Astrocyte (in vitro differentiated cells and primary cell): ENCODE measurements around the gene UNC5A. TPM values are rescaled to one million over a fixed set of nuclear protein-coding genes. Genes with fewer than 3 reads are reported as not detected.

Experiments used
- DNase-seq: peaks from one replicate; pipeline ENCODE4 v3.0.0-alpha.2; 2010; ENCODE audit warnings: low read depth
- FAIRE-seq: peaks from 2 replicates; lab custom pipeline; 2011; peaks lifted over from hg19 to GRCh38; lab: Jason Lieb, UNC
- H2AFZ ChIP-seq: 2 replicates; pipeline ENCODE4 v1.6.0; 2012; ENCODE audit warnings: low read depth, low read length, inconsistent platforms
- H3K27ac ChIP-seq: 2 replicates; pipeline ENCODE4 v1.5.1; 2011; ENCODE audit warnings: low read depth, low read length, inconsistent platforms
- H3K27me3 ChIP-seq: 2 replicates; pipeline ENCODE4 v1.6.0; 2011; ENCODE audit warnings: low read length, inconsistent platforms; ENCODE audit not compliant: insufficient read depth
- H3K36me3 ChIP-seq: 2 replicates; pipeline ENCODE4 v1.5.1; 2011; ENCODE audit warnings: low read length, inconsistent platforms; ENCODE audit not compliant: insufficient read depth
- H3K4me1 ChIP-seq: 2 replicates; pipeline ENCODE4 v1.5.1; 2011; ENCODE audit warnings: low read length, inconsistent platforms; ENCODE audit not compliant: insufficient read depth
- H3K4me2 ChIP-seq: 2 replicates; pipeline ENCODE4 v1.6.0; 2012; ENCODE audit warnings: low read length, inconsistent platforms
- H3K4me3 ChIP-seq: 2 replicates; pipeline ENCODE4 v1.5.1; 2011; ENCODE audit warnings: low read depth, mild to moderate bottlenecking, low read length, inconsistent platforms; ENCODE audit not compliant: insufficient read depth
- H3K79me2 ChIP-seq: 2 replicates; pipeline ENCODE4 v1.6.0; 2012; ENCODE audit warnings: mild to moderate bottlenecking, low read length, inconsistent platforms; ENCODE audit not compliant: insufficient read depth
- H3K9ac ChIP-seq: 2 replicates; pipeline ENCODE4 v1.6.0; 2012; ENCODE audit warnings: mild to moderate bottlenecking, low read length, inconsistent platforms
- H3K9me3 ChIP-seq: 2 replicates; pipeline ENCODE4 v1.5.1; 2012; ENCODE audit warnings: low read depth, mild to moderate bottlenecking, low read length, inconsistent platforms; ENCODE audit not compliant: insufficient read depth
- H4K20me1 ChIP-seq: 2 replicates; pipeline ENCODE4 v1.6.0; 2012; ENCODE audit warnings: low read length, inconsistent platforms; ENCODE audit not compliant: insufficient read depth
- H3K27ac Mint-ChIP-seq: one replicate; pipeline ENCODE4 v1.8.0; 2021; ENCODE audit warnings: mild to moderate bottlenecking, mixed read lengths; ENCODE audit not compliant: unreplicated experiment
- H3K27me3 Mint-ChIP-seq: one replicate; pipeline ENCODE4 v1.8.0; 2021; ENCODE audit warnings: low read depth, mixed read lengths; ENCODE audit not compliant: unreplicated experiment
- H3K36me3 Mint-ChIP-seq: one replicate; pipeline ENCODE4 v1.8.0; 2021; ENCODE audit warnings: low read depth, mixed read lengths; ENCODE audit not compliant: unreplicated experiment
- H3K4me1 Mint-ChIP-seq: one replicate; pipeline ENCODE4 v1.8.0; 2021; ENCODE audit warnings: low read depth, mixed read lengths; ENCODE audit not compliant: unreplicated experiment
- H3K4me3 Mint-ChIP-seq: one replicate; pipeline ENCODE4 v1.8.0; 2021; ENCODE audit warnings: mild to moderate bottlenecking, moderate library complexity, mixed read lengths; ENCODE audit not compliant: unreplicated experiment
- H3K9me3 Mint-ChIP-seq: one replicate; pipeline ENCODE4 v1.8.0; 2021; ENCODE audit warnings: mild to moderate bottlenecking, mixed read lengths; ENCODE audit not compliant: unreplicated experiment
- CTCF ChIP-seq: IDR thresholded peaks from 2 replicates; pipeline ENCODE4 v1.5.1; 2011; ENCODE audit warnings: low read depth, mild to moderate bottlenecking, inconsistent platforms, low read length, moderate library complexity; ENCODE audit not compliant: insufficient read depth
- EZH2 ChIP-seq: IDR thresholded peaks from 2 replicates; pipeline ENCODE4 v1.6.1; 2012; ENCODE audit warnings: mild to moderate bottlenecking, low read length, inconsistent platforms; ENCODE audit not compliant: insufficient read depth
- total RNA-seq: library from RNA; stranded (reverse); gene quantifications from 2 replicates; pipeline ENCODE4 v1.2.1, GENCODE V29; 2021

Gene UNC5A
- total RNA-seq, 1 donor from 2014 or later, result 0.70 TPM

DNA sequence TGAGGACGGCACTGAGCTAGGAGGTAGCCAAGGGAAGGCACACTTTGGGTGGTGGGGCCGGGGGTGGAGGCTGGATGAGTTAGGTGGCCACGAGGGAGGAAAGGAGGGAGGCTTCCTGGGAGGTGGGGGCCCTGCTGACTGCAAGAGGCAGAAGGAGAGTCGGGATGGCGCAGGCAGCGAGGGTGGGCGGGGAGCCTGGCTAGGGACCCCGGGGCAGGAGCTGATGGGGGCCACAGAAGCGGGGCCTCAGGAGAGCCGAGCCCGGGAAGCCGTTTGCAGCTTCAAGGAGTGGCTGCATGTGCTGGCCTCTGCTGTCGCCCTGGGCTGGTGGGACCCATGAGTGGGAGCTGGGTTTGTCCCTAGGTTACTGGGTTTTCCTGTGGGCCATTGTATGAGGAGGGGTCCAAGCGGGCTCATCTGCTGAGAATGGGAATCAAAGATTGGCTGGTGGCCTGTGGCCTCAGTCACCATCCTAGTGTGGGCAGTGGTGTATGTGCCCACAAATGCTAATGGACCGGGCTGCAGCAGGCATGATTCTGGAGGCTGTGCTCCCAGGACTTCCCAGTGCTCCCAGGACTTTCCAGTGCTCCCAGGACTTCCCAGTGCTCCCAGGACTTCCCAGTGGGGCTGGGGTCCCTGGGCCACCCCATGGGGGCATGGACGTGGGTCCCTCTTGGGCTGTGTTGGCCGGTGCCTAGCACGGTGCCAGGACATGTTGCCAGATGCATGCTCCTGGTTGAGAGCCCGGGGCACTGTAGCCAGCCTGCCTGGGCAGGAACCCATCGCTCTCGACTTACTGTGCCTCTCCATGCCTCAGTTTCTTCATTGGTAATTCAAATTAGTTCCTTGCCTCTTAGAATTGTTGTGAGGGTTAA, 40.2 kb downstream of the UNC5A start:
- H2AFZ ChIP-seq, result no peak overlapping the region
- H3K36me3 Mint-ChIP-seq, result no peaks in the 10 kb centered on the region
- no peaks in the 10 kb centered on the region for H3K4me1 ChIP-seq
- H3K4me3 Mint-ChIP-seq, result no peak overlapping the region
- H3K4me1 Mint-ChIP-seq, result peaks cover 4% of the 10 kb centered on the region
- no peaks in the 10 kb centered on the region for H3K9me3 ChIP-seq
- no peak overlapping the region for H3K27ac Mint-ChIP-seq
- H3K27me3 ChIP-seq, result peaks cover 9% of the 10 kb centered on the region
- no peak overlapping the region for H3K9ac ChIP-seq
- no peaks in the 10 kb centered on the region for H3K36me3 ChIP-seq
- FAIRE-seq (no peak), DNase-seq (no peak)
- H3K79me2 ChIP-seq, result no peaks in the 10 kb centered on the region
- H3K9me3 Mint-ChIP-seq, result peaks cover 4% of the 10 kb centered on the region
- no peak overlapping the region for H3K27ac ChIP-seq
- H3K4me2 ChIP-seq, result no peak overlapping the region
- TF ChIP-seq EZH2 (no peak), CTCF (no peak)
- H3K27me3 Mint-ChIP-seq, result peaks cover 50% of the 10 kb centered on the region
- no peak overlapping the region for H3K4me3 ChIP-seq
- H4K20me1 ChIP-seq, result no peaks in the 10 kb centered on the region

- Histone ChIP-seq H3K79me2 (no peaks in the 10 kb centered on the region), H3K27me3 (peaks cover 7% of the 10 kb centered on the region), H3K9me3 (no peaks in the 10 kb centered on the region), H3K4me1 (no peaks in the 10 kb centered on the region), H3K27ac (no peak overlapping the region), H3K9ac (no peak overlapping the region), H3K36me3 (no peaks in the 10 kb centered on the region), H3K4me3 (no peak overlapping the region), H4K20me1 (no peaks in the 10 kb centered on the region), H3K4me2 (no peak overlapping the region), H2AFZ (no peak overlapping the region)
- FAIRE-seq, result no peak
- no peak for TF ChIP-seq CTCF
- TF ChIP-seq EZH2, result no peak
- Mint-ChIP-seq H3K9me3 (no peaks in the 10 kb centered on the region), H3K4me1 (peaks cover 4% of the 10 kb centered on the region), H3K36me3 (no peaks in the 10 kb centered on the region), H3K27me3 (peaks cover 43% of the 10 kb centered on the region), H3K27ac (no peak overlapping the region), H3K4me3 (no peak overlapping the region)
- DNase-seq, result no peak
Observed at GRCh38 chr5:176851380-176851779, 41.0 kb downstream of the UNC5A start.
